Testis (tissue), 3 donors: Measurements from ENCODE around the gene NFIA. TPM values are rescaled to one million over a fixed set of nuclear protein-coding genes. Genes with fewer than 3 reads are reported as not detected.
A peak's percentile ranks its signal among the peaks of the same experiment; 100 is the strongest.
"Not testable (repeated sequence)": the region's sequence is repeated elsewhere in the genome, so short reads cannot be mapped to it uniquely, and the experiment has no call there.

Experiments
- DNase-seq: peaks from one replicate; pipeline ENCODE4 v3.0.0-alpha.2; 2019
- H3K27ac ChIP-seq, 2 donors: fragments of 200-600 bp; sonication (generic); one replicate each; pipeline ENCODE4 v1.5.1; 2019
- H3K27me3 ChIP-seq: fragments of 200-600 bp; sonication (generic); one replicate; pipeline ENCODE4 v1.5.1; 2019
- H3K36me3 ChIP-seq: fragments of 200-600 bp; sonication (generic); one replicate; pipeline ENCODE4 v1.5.1; 2017; ENCODE audit warnings: low read depth; ENCODE audit errors: missing control alignments
- H3K4me1 ChIP-seq: fragments of 200-600 bp; sonication (generic); one replicate; pipeline ENCODE4 v1.5.1; 2019
- H3K4me3 ChIP-seq, 2 donors: fragments of 200-600 bp; sonication (generic); one replicate each; pipeline ENCODE4 v1.5.1; 2017 to 2019
- H3K9me3 ChIP-seq: fragments of 200-600 bp; sonication (generic); one replicate; pipeline ENCODE4 v1.5.1; 2017
- POLR2A ChIP-seq: fragments of 450-650 bp; IDR thresholded peaks from one replicate; pipeline ENCODE4 v1.6.1; 2017; ENCODE audit warnings: antibody characterized with exemption, mild to moderate bottlenecking, moderate library complexity
- WGBS, 2 donors: methylation state at CpG; one replicate each; pipeline ENCODE4 v1.1.5; 2018; 5-methylcytosine and 5-hydroxymethylcytosine counted together
- intact Hi-C: fragments of 100-400 bp; cut with DNase I; formaldehyde crosslinking; loops from one replicate; pipeline ENCODE4 v1.15.1; 2023; ENCODE audit warnings: low total_unique reads
- polyA plus RNA-seq: library from polyadenylated mRNA; stranded (reverse); fragments of 350-450 nt; fragmentation: Illumina TruSeq; extraction: RNeasy Lipid Tissue Mini Kit (QIAGEN cat#74804); gene quantifications from one replicate; pipeline ENCODE4 v1.2.3, GENCODE V29; 2014; ENCODE audit warnings: low read depth, low replicate concordance; ENCODE audit not compliant: insufficient read depth
- total RNA-seq, 2 donors: library from RNA; depleted of rRNA; stranded (reverse); fragments of >200 nt; gene quantifications; one replicate each; pipeline ENCODE4 v1.2.3, GENCODE V29; 2016
- TF ChIP-seq, protein P1 (sequence below), 3 experiments: fragments of 450-650 bp in 2 of 3; fragments of 200-600 bp in 1 of 3; sonication (generic) in 1 of 3; IDR thresholded peaks; one replicate each; pipeline ENCODE4 v1.5.1; 2016 to 2019; ENCODE audit warnings: antibody characterized with exemption in 3 of 3, mild to moderate bottlenecking in 2 of 3, moderate library complexity in 1 of 3

Gene NFIA
- total and polyA plus RNA-seq, 3 donors from 2014 or later = 11.6 to 78.9 (median 53.5) TPM

GRCh38 chr1:61123326-61123725, 41.0 kb downstream of the NFIA start:
- no peak for DNase-seq
- H3K27me3 ChIP-seq = no peaks in the 10 kb centered on the region
- intact Hi-C loops = no loop called here
- WGBS, 2 donors = 79 to 81% methylated on average over 2 of the region's 2 CpGs
- H3K36me3 ChIP-seq = no peaks in the 10 kb centered on the region
- peaks cover 38% of the 10 kb centered on the region for H3K4me1 ChIP-seq
- H3K4me3 ChIP-seq = no peak overlapping the region
- H3K9me3 ChIP-seq = no peaks in the 10 kb centered on the region
- TF ChIP-seq, protein P1, sequence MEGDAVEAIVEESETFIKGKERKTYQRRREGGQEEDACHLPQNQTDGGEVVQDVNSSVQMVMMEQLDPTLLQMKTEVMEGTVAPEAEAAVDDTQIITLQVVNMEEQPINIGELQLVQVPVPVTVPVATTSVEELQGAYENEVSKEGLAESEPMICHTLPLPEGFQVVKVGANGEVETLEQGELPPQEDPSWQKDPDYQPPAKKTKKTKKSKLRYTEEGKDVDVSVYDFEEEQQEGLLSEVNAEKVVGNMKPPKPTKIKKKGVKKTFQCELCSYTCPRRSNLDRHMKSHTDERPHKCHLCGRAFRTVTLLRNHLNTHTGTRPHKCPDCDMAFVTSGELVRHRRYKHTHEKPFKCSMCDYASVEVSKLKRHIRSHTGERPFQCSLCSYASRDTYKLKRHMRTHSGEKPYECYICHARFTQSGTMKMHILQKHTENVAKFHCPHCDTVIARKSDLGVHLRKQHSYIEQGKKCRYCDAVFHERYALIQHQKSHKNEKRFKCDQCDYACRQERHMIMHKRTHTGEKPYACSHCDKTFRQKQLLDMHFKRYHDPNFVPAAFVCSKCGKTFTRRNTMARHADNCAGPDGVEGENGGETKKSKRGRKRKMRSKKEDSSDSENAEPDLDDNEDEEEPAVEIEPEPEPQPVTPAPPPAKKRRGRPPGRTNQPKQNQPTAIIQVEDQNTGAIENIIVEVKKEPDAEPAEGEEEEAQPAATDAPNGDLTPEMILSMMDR (IDR thresholded peaks at IDR 0.05) = no peak
- no peak for TF ChIP-seq POLR2A
- no peak overlapping the region for H3K27ac ChIP-seq

GRCh38 chr1:61124078-61124477, 41.7 kb downstream of the NFIA start:
- no peak for TF ChIP-seq POLR2A
- TF ChIP-seq, protein P1 (IDR thresholded peaks at IDR 0.05) = no peak
- H3K36me3 ChIP-seq = no peaks in the 10 kb centered on the region
- 68 to 74% methylated on average over 2 of the region's 2 CpGs for WGBS, 2 donors
- intact Hi-C loops = no loop called here
- H3K27ac ChIP-seq = no peak overlapping the region
- DNase-seq = no peak
- H3K4me3 ChIP-seq = no peak overlapping the region
- no peaks in the 10 kb centered on the region for H3K9me3 ChIP-seq
- peaks cover 36% of the 10 kb centered on the region for H3K4me1 ChIP-seq
- H3K27me3 ChIP-seq = no peaks in the 10 kb centered on the region

- Histone ChIP-seq H3K4me1 (peaks cover 35% of the 10 kb centered on the region), H3K27ac (no peak overlapping the region), H3K36me3 (no peaks in the 10 kb centered on the region), H3K9me3 (no peaks in the 10 kb centered on the region), H3K4me3 (no peak overlapping the region), H3K27me3 (no peaks in the 10 kb centered on the region)
- 59 to 63% methylated on average over 3 of the region's 3 CpGs for WGBS, 2 donors
- peak; percentile 29 for DNase-seq
- TF ChIP-seq POLR2A = no peak
- TF ChIP-seq, protein P1 (IDR thresholded peaks at IDR 0.05) = no peak
- intact Hi-C loops = no loop called here
Measured at GRCh38 chr1:61124696-61125095, 42.3 kb downstream of the NFIA start.

- no peaks in the 10 kb centered on the region for H3K36me3 ChIP-seq
- no peak for TF ChIP-seq POLR2A
- TF ChIP-seq, protein P1 (IDR thresholded peaks at IDR 0.05) = no peak
- no peak overlapping the region for H3K4me3 ChIP-seq
- WGBS, 2 donors = 43 to 48% methylated on average over 7 of the region's 7 CpGs
- DNase-seq = no peak
- H3K4me1 ChIP-seq = peaks cover 33% of the 10 kb centered on the region
- no peaks in the 10 kb centered on the region for H3K27me3 ChIP-seq
- intact Hi-C loops = no loop called here
- H3K27ac ChIP-seq = no peak overlapping the region
- no peaks in the 10 kb centered on the region for H3K9me3 ChIP-seq
Measured at GRCh38 chr1:61125263-61125662, 42.9 kb downstream of the NFIA start.

DNA sequence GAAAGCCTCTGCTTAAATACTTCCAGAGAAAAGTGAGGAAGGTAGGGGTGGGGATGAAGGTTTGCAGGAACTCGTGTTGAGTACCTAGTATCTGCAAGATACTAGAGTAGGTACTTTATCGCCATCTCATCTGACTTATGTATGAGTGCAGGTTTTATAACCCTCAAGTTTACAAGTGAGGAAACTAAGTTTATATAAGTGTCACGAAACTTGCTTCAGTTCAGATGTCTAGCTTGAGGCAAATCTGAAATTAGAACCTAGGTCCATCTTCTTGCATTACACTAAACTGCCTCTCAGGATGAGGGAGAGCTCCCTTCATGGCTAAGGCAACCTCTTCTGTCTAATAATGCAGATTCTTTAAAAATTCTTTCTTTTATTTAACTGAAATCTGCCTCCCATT, 43.5 kb downstream of the NFIA start:
- H3K4me3 ChIP-seq = no peak overlapping the region
- no peak for DNase-seq
- peaks cover 27% of the 10 kb centered on the region for H3K4me1 ChIP-seq
- no peaks in the 10 kb centered on the region for H3K36me3 ChIP-seq
- no peaks in the 10 kb centered on the region for H3K9me3 ChIP-seq
- no peak overlapping the region for H3K27ac ChIP-seq
- no peaks in the 10 kb centered on the region for H3K27me3 ChIP-seq
- intact Hi-C loops = no loop called here
- WGBS, 2 donors = 64 to 77% methylated on average over 3 of the region's 3 CpGs
- TF ChIP-seq, protein P1 (IDR thresholded peaks at IDR 0.05) = no peak
- TF ChIP-seq POLR2A = no peak

DNA sequence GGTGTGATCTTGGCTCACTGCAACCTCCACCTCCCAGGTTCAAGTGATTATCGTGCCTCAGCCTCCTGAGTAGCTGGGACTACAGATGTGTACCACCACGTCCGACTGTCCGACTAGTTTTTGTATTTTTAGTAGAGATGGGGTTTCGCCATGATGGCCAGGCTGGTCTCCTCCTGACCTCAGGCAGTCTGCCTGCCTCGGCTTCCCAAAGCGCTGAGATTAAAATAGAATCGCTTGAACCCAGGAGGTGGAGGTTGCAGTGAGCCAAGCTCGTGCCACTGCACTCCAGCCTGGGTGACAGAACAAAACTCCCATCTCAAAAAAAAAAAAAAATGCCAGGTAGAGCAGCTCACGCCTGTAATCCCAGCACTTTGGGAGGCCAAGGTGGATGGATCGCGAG, 44.5 kb downstream of the NFIA start:
- peaks cover 20% of the 10 kb centered on the region for H3K4me1 ChIP-seq
- DNase-seq, H3K4me3 ChIP-seq, H3K27ac ChIP-seq, H3K36me3 ChIP-seq, H3K27me3 ChIP-seq, intact Hi-C loops, H3K9me3 ChIP-seq: not testable (repeated sequence)
- 88 to 93% methylated on average over 12 of the region's 12 CpGs for WGBS, 2 donors
